ENCODE results near the gene PIM3.

Gene PIM3

DNA sequence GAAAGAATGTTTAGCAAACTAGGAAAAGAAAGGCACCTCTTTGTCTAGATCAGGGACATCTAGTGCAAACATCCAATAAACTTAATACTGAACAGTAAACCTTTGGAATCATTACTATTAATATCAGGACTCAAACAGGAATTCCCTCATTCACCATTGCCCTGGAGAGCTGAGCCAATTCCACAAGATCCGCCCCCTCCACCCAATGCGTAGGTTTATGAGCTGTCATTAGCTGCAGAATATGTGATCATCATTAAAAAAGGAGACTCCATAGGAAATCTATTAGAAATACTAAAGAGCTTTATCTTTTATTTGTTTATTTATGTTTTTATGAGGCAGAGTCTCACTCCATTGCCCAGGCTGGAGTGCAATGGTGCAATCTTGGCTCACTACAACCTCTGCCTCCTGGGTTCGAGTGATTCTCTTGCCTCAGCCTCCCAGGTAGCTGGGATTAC, 46.5 kb downstream of the PIM3 start:
- no peak for DNase-seq (ENCODE audit: low spot score)

DNA sequence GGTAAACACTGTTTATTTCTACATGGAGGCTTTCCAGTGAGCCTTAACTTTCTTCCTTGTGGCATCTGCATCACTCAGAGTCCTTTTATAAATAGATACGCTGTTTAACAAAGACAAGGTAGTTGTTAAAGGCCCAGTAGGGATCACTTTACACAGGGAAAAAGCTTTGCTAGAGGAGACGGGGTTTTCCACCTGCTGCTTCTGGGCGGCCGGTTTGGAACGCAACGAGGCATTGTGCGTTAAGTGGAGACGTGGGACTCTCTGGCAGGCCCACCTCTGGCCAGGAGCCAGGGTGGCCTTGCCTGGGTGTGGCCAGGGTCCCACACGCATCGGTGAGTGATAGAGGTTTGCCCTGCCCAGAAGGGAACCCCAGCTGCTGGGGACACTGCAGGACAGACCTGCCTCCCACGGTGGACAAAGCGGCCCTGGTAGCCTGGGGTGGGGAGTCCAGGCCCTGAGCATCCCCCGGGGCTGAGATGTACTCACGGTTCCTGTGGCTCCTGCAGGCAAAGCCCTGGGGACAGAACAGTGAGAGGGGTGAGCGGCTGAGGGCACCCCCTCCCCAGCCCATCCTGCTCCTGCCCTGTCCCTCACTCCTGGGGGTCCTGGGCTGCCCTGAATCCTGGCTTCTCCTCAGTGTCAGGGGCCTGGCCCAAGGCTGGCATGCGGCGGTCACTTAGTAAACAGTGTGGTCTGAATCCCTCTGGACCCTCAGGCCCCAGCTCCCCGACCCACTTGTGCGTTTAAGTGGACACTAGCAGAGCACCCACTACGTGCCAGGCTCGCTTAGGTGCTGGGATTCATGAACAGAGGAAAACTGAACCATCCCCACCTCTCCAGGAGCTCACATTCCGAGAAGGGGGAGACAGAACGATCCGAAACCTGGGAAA, 47.8 kb downstream of the PIM3 start:
- peak; percentile 36 for DNase-seq (ENCODE audit: low spot score)

DNA sequence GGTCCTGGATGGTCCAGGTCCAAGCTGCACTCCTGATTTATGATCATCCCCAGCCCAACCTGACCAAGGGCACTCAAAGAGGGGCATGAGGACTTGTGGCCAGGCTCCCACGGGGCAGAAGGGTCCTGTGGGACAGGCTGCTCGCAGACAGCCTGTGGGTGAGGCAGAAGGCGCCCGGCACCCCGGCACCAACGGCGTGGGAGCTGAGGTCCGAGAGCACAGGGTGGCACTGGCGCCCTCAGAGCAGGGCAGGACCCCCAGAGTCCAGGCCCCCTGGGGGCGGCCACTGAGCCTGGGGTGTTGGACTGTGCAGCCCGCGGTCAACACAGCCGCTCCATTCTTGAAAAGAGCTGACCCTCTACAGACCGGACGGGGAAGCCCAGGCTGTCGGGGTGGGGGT, 48.7 kb downstream of the PIM3 start:
- DNase-seq (ENCODE audit: low spot score) = no peak

DNA sequence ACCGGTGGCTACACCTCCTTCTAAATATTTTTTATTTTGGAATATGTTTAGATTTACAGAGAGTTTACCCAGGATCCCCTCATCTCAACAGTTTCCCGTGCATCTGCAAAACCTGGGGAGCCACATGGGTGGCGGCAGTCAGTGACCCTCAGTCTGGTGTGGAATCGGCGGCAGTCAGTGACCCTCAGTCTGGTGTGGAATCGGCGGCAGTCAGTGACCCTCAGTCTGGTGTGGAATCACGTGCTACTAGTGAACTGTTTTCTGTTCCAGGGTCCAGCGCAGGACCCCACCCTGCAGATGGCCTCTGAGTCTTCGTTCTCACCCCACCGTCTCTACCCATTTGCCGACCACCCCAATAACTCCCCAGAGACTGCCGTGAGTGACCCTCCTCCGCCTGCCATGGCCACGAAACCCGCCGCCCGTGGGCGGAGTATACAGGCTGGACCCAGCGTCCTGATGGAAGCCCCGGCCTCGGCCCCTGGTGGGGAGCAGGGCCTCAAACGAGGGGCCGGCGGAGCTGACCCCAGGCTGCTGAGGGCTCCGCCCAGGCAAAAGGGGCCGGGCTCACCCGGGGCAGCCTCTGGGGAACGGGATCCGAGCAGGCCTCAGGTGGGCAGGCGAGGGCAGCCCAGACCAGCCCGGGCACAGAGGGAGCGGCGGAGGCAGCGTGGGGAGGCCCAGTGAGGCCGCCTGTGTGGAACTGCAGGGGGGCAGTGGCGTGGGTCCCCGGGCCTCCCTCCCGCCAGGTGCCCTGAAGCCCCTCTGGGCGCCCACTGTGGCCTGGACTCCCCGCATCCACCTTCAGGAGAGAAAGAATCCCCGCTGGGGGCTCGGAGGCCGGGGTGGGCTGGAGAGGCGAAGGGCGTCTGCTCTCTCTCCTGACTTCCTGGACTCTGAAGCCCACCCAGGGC, 49.4 kb downstream of the PIM3 start:
- DNase-seq (ENCODE audit: low spot score) = peak; percentile 41

DNA sequence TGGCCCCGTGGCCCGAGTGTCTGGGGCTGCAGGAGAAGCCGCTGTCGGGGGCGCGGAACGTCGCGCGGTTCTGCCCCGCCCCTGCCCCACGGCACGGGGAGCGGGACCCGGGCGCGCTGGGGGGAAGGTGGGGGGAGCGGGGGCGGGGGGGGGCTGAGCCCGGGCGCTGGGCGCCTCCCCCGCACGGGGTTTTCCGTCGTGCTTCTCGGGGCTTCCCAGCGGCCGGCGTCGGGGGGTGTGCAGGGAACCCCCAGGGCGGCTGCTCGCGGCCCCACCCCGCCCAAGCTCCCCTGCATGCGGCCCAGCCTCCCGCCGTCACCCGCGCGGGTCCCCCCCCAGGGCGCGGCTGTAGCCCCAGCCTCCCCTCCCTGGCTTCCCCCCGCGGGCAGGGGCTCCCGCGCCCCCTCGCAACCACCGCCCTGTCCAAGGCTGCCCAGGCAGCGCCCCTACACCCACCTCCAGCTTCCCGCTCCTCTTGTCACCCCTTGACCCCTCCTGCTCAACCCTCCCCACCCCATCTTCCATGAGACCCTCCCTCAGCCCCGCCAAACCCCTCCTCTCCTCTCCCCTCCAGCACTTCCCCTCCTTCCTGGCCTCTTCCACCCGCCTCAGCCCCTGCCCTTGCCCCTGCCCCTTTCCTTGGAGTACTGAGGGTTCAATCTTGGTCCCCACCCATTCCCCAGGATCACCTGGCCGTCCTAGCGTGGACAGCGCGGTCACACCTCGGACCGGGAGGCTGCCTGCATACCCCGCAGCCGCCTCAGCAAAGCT, 50.3 kb downstream of the PIM3 start:
- peak; percentile 43 for DNase-seq (ENCODE audit: low spot score)

DNA sequence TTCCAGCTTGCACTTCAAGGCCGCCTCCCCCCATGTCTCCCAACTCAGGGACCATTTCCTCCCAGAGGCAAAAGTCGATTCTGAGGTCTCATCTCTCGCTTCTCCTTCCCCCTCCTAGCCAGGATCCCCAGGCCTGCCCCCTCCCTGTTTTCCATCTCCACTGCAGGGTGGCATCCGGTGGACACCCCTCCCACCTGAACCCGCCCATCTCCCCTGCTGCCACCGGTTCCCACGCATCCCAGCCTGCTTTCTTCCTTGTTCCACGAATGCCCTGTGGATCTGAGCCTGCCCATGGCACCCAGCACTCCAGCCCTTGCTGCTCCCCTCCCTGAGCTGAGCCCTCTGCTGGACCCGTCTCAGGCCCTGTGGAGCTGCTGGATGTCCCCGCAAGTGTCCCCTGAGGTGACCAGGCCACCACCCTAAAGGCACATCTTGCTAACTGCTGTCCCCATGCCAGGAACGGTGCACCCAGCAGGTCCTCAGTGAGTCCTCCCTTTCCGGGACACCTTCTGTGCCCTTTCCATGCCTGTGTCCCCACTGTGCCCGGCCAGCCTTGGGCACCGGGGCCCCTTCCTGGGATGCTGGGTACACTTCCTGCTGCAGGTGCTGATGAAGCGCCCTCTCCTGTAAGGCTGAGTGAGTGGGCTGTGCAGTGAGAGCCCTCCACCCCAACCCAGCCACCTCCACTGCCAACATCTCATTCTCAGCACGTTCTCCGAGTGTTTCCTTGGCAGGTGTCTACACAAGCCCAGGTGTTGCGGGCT, 51.1 kb downstream of the PIM3 start:
- DNase-seq (ENCODE audit: low spot score) = peak; percentile 56

DNA sequence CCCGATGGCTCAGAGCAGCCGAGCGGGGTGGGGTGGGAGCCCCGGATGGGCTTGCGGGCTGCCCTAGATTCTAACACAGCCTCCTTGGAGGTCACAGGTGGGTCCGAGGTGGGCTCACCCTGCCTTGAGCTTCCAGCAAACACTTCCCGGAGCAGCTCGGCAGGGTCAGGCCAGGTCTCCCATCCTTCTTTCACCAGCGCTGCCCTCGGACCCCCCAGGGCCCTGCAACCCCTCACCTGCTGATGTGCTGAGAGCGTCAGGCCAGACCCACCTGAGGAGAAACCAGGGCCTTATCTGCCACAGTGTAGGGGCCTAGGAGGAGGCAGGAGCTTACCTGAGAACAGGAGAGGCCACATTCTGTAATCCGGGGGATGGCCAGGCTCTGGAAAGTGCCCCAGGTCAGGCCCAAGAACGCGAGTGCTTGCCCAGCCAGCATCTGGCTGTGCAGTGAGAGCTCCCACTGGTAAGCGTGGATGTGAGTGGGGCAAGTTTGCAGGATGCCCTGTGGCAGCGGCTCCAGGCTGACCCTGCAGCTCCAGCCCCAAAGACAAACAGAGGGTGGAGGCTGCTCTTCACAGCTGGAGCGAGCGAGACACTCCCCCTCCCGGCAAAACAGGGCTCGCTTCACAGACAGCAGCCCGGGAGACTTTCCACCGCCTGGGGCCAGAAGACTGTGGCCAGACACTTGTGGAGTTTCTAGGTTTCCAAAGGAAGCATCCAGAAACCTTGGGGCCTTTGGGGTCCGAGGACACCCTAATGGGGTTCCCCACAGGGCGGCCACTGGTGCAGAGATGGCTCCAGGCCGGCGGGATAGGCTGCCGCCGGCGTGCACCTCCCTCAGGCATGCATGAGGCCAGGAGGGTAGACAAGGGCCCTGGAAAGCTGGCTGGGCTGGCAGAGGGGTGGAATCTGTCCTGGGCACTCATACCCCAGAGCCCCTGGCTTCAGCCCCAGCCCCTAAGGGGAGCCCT, 51.9 kb downstream of the PIM3 start, which contains the start of gene IL17REL:
TSS of gene IL17REL (minus strand) at position 555 of the 971 bp plus-strand sequence. CDS start at position 436, 119 bp downstream.
- DNase-seq (ENCODE audit: low spot score) = peak; percentile 54
